Immature natural killer cell (primary cell): ENCODE measurements around the gene TRNP1. TPM values are rescaled to one million over a fixed set of nuclear protein-coding genes. Genes with fewer than 3 reads are reported as not detected.
A peak's percentile ranks its signal among the peaks of the same experiment; 100 is the strongest.

Source experiments
- DNase-seq, 3 donors: peaks; one replicate each; pipeline ENCODE4 v3.0.0; 2022; ENCODE audit warnings: mixed read lengths in 1 of 3
- H3K27ac Mint-ChIP-seq, 6 donors: one replicate each; pipeline ENCODE4 v1.8.0; 2020; ENCODE audit warnings: mixed read lengths in 6 of 6, mild to moderate bottlenecking in 5 of 6, inconsistent platforms in 4 of 6, moderate library complexity in 3 of 6
- H3K27me3 Mint-ChIP-seq, 3 donors: one replicate each; pipeline ENCODE4 v1.8.0; 2020 to 2021; ENCODE audit warnings: low read depth in 3 of 3, mild to moderate bottlenecking in 3 of 3, mixed read lengths in 3 of 3, moderate library complexity in 3 of 3, inconsistent platforms in 1 of 3
- H3K36me3 Mint-ChIP-seq, 3 donors: one replicate each; pipeline ENCODE4 v1.8.0; 2020; ENCODE audit warnings: mixed read lengths in 3 of 3, inconsistent platforms in 2 of 3, mild to moderate bottlenecking in 2 of 3
- H3K4me1 Mint-ChIP-seq, 2 donors: one replicate each; pipeline ENCODE4 v1.8.0; 2020; ENCODE audit warnings: inconsistent platforms in 2 of 2, mild to moderate bottlenecking in 2 of 2, mixed read lengths in 2 of 2, moderate library complexity in 1 of 2
- H3K4me3 Mint-ChIP-seq, 5 donors: one replicate each; pipeline ENCODE4 v1.8.0; 2020; ENCODE audit warnings: mild to moderate bottlenecking in 5 of 5, mixed read lengths in 5 of 5, inconsistent platforms in 3 of 5, moderate library complexity in 3 of 5
- H3K9me3 Mint-ChIP-seq, 6 donors: one replicate each; pipeline ENCODE4 v1.8.0; 2020; ENCODE audit warnings: mild to moderate bottlenecking in 6 of 6, mixed read lengths in 6 of 6, inconsistent platforms in 4 of 6, moderate library complexity in 3 of 6
- polyA plus RNA-seq, 3 donors: library from polyadenylated mRNA; unstranded; fragments of 300-500 nt; fragmentation: Illumina TruSeq; gene quantifications; one replicate each; pipeline ENCODE4 v1.2.3, GENCODE V29; 2021

Gene TRNP1
- polyA plus RNA-seq, 3 donors from 2014 or later, result not detected

DNA sequence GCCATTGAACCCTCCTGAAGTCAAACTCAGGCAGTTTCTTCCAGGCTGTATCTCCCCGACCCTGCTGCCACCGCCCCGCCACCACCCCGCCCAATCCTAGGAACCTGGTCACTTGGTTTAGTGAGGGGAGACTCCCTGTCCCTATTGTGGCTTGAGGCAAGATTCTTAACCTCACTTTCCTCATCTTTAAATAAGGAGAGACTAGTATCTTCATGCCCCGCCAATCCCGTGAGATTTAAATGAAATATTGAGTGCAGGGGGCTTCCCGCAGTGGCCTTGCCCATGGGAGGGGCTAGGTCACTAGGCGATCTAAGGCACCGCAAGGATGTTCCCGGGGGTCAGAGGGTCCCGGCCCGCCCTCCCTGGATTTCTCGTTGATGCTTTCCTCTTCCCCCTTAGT lies 34.2 kb upstream of the TRNP1 start:
- peaks cover 6 to 31% (median 12%) of the 10 kb centered on the region in 3 donors for H3K27me3 Mint-ChIP-seq
- peaks cover 7 to 11% of the 10 kb centered on the region in 2 donors for H3K4me1 Mint-ChIP-seq
- no peak overlapping the region for H3K27ac Mint-ChIP-seq
- peaks cover 0 to 2% (median 0%) of the 10 kb centered on the region in 6 donors for H3K9me3 Mint-ChIP-seq
- H3K4me3 Mint-ChIP-seq, result peak overlapping the region; percentile 7 to 46 (median 41)
- no peak for DNase-seq
- no peaks in the 10 kb centered on the region for H3K36me3 Mint-ChIP-seq

GRCh38 chr1:26959722-26960624 lies 33.5 kb upstream of the TRNP1 start, which contains the start of gene KDF1:
TSS of gene KDF1 (minus strand) at chr1:26960468. CDS start at chr1:26952380, 8,088 bp downstream.
- DNase-seq, result peak in 2 of 3 donors; percentile 13
- Mint-ChIP-seq H3K27me3 (peaks cover 6 to 35% (median 11%) of the 10 kb centered on the region in 3 donors), H3K4me1 (peaks cover 7 to 11% of the 10 kb centered on the region in 2 donors), H3K9me3 (peaks cover 0 to 2% (median 0%) of the 10 kb centered on the region in 6 donors), H3K36me3 (no peaks in the 10 kb centered on the region), H3K27ac (peak within 1 kb of the TSS in 2 of 6 donors; percentile 26 to 65), H3K4me3 (peak within 1 kb of the TSS; percentile 66 to 88 (median 80))

DNA sequence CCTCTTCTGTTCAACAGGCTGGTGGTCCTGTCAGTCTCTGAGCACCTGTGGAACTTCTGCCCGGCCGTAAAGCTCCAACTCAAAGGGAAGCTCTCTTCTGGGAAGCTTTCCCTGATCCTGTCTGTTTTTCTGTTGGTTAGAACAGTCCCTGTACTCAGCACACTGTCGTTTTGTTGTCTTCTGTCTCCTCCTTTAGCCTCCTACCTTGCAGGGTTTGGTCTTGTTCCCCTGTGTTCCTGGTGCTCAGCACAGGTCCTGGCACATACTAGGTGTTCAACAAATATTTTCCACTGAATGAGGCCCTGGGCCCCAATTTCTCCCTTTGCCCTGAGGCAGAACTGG lies 32.9 kb upstream of the TRNP1 start:
- Mint-ChIP-seq H3K27ac (peak overlapping the region in 2 of 6 donors; percentile 26 to 65), H3K36me3 (no peaks in the 10 kb centered on the region), H3K27me3 (peaks cover 6 to 34% (median 11%) of the 10 kb centered on the region in 3 donors), H3K9me3 (peaks cover 0 to 2% (median 0%) of the 10 kb centered on the region in 6 donors), H3K4me3 (peak overlapping the region; percentile 66 to 88 (median 80)), H3K4me1 (peaks cover 7 to 11% of the 10 kb centered on the region in 2 donors)
- DNase-seq, result no peak

GRCh38 chr1:26961826-26962225 lies 31.7 kb upstream of the TRNP1 start:
- H3K27ac Mint-ChIP-seq, result no peak overlapping the region
- H3K4me3 Mint-ChIP-seq, result peak overlapping the region in 1 of 5 donors; percentile 25
- no peak for DNase-seq
- H3K9me3 Mint-ChIP-seq, result peaks cover 0 to 2% (median 0%) of the 10 kb centered on the region in 6 donors
- no peaks in the 10 kb centered on the region for H3K36me3 Mint-ChIP-seq
- peaks cover 6 to 33% (median 10%) of the 10 kb centered on the region in 3 donors for H3K27me3 Mint-ChIP-seq
- H3K4me1 Mint-ChIP-seq, result peaks cover 7 to 11% of the 10 kb centered on the region in 2 donors

DNA sequence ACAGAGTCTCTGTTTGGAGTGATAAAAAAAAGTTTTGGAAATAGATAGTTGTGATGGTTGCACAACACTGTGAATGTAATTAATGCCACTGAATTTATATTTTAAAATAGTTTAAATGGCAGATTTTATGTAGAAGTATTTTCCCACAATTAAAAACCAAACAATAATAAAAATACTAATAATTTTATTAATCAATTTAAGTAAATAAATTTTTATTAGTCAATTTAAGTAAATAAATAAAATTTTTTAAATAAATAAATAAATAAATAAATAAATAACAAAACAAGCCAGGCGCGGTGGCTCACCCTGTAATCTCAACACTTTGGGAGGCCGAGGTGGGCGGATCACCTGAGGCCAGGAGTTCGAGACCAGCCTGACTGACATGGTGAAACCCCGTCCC lies 28.3 kb upstream of the TRNP1 start:
- DNase-seq, result no peak
- Mint-ChIP-seq H3K9me3 (peaks cover 0 to 2% (median 0%) of the 10 kb centered on the region in 6 donors), H3K4me3 (no peak overlapping the region), H3K27me3 (peaks cover 0 to 28% (median 8%) of the 10 kb centered on the region in 3 donors), H3K36me3 (no peaks in the 10 kb centered on the region), H3K27ac (no peak overlapping the region), H3K4me1 (peaks cover 6 to 7% of the 10 kb centered on the region in 2 donors)

DNA sequence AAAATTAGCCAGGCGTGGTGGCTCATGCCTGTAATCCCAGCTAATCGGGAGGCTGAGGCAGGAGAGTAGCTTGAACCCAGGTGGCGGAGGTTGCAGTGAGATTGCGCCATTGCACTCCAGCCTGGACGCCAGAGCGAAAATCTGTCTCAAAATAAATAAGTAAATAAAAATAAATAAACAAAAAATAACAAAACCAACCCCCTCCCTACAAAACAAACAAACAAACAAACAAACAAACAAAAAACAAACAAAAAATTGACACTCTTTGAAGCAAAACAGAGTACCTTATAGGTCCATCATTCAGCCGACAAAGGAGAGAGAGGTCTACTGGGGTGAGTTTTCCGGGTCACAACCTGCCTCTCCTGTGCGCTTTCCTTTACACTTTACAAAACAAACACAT lies 27.9 kb upstream of the TRNP1 start:
- H3K27ac Mint-ChIP-seq, result no peak overlapping the region
- H3K4me3 Mint-ChIP-seq, result no peak overlapping the region
- H3K27me3 Mint-ChIP-seq, result peaks cover 0 to 25% (median 8%) of the 10 kb centered on the region in 3 donors

GRCh38 chr1:26970810-26971209 lies 22.7 kb upstream of the TRNP1 start:
- no peak overlapping the region for H3K4me3 Mint-ChIP-seq
- H3K27me3 Mint-ChIP-seq, result peaks cover 1 to 9% (median 2%) of the 10 kb centered on the region in 3 donors
- H3K4me1 Mint-ChIP-seq, result no peaks in the 10 kb centered on the region
- H3K9me3 Mint-ChIP-seq, result no peaks in the 10 kb centered on the region
- H3K36me3 Mint-ChIP-seq, result no peaks in the 10 kb centered on the region
- no peak overlapping the region for H3K27ac Mint-ChIP-seq
- no peak for DNase-seq

More for the DNA sequence above, 27.9 kb upstream of the TRNP1 start:
- no peak for DNase-seq
- Mint-ChIP-seq H3K36me3 (no peaks in the 10 kb centered on the region), H3K4me1 (peaks cover 4% of the 10 kb centered on the region in 2 donors), H3K9me3 (peaks cover 0 to under 1% (median 0%) of the 10 kb centered on the region in 6 donors)

GRCh38 chr1:26971590-26971989 lies 21.9 kb upstream of the TRNP1 start:
- H3K36me3 Mint-ChIP-seq, result no peaks in the 10 kb centered on the region

DNA sequence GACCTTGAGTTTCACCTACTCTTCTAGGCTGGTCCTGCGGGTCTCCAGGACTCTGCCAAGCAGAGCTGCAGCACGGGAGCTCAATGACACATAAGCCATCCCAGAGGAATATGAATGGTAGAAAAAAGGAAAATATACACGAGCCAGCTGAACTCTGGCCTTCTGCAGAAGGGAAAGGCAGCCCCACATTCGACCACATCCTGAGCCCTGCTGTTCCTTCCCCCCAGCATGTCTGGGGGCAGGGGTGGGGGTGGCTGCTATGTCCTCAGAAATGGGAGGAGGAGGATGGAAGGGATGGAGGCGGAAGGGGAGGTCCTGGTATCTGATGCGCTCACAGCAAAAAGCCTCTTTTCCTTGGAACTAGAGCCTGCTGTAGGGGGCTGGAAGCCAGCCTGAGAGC lies 21.1 kb upstream of the TRNP1 start:
- no peak for DNase-seq
- H3K4me1 Mint-ChIP-seq, result no peaks in the 10 kb centered on the region
- H3K27ac Mint-ChIP-seq, result peak overlapping the region in 1 of 6 donors; percentile 50
- peaks cover 0 to 9% (median 2%) of the 10 kb centered on the region in 3 donors for H3K27me3 Mint-ChIP-seq
- H3K4me3 Mint-ChIP-seq, result no peak overlapping the region
- H3K36me3 Mint-ChIP-seq, result no peaks in the 10 kb centered on the region
- no peaks in the 10 kb centered on the region for H3K9me3 Mint-ChIP-seq

More at GRCh38 chr1:26971590-26971989, 21.9 kb upstream of the TRNP1 start:
- DNase-seq, result no peak
- Mint-ChIP-seq H3K27me3 (peaks cover 0 to 9% (median 2%) of the 10 kb centered on the region in 3 donors), H3K4me1 (no peaks in the 10 kb centered on the region), H3K27ac (no peak overlapping the region), H3K4me3 (no peak overlapping the region), H3K9me3 (no peaks in the 10 kb centered on the region)

DNA sequence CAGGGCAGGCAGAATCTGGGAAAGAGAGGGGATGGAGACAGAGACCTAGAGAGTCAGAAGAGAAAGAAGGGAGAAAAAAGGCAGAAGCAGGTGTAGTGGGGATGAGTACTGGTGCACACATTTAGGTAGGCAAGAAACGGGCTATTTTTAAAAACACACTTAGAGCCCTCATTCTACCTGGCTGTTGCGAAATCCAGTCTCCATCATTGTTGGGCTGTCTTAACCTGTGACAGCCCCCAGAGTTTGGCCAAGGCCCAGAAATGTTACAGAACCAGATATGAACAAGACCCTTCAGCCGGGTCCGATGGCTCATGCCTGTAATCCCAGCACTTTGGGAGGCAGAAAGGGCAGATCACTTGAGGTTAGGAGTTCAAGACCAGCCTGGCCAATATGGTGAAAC lies 20.7 kb upstream of the TRNP1 start:
- Mint-ChIP-seq H3K36me3 (no peaks in the 10 kb centered on the region), H3K27me3 (peaks cover 0 to 7% (median 2%) of the 10 kb centered on the region in 3 donors), H3K4me3 (no peak overlapping the region), H3K9me3 (no peaks in the 10 kb centered on the region), H3K27ac (no peak overlapping the region), H3K4me1 (no peaks in the 10 kb centered on the region)
- no peak for DNase-seq

GRCh38 chr1:26976621-26977510 lies 16.6 kb upstream of the TRNP1 start:
- DNase-seq, result no peak
- Mint-ChIP-seq H3K27me3 (peaks cover under 1 to 4% (median 2%) of the 10 kb centered on the region in 3 donors), H3K36me3 (no peaks in the 10 kb centered on the region), H3K9me3 (no peaks in the 10 kb centered on the region), H3K4me3 (no peak overlapping the region), H3K4me1 (no peaks in the 10 kb centered on the region), H3K27ac (no peak overlapping the region)

DNA sequence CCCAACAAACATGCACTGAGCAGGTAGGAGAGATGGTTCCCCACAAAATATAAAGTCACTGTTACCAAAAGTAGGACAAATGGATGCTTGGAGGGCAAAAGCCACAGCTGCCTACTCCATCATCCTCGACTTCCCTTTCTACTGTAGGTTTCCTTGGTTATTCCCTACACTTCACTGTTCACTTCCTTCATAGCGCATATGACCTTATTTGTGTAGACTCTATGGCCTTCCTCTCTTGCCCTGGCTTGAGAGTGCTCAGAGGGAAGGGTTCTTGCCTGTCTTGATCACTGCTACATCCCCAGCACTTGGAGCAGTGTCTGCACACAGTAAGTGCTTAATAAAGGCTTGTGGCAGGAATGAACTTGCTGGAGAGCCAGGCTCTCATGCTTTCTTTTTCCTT lies 14.6 kb upstream of the TRNP1 start:
- Mint-ChIP-seq H3K9me3 (no peaks in the 10 kb centered on the region), H3K27ac (no peak overlapping the region), H3K27me3 (peaks cover 0 to 4% (median 2%) of the 10 kb centered on the region in 3 donors), H3K36me3 (no peaks in the 10 kb centered on the region), H3K4me3 (no peak overlapping the region), H3K4me1 (no peaks in the 10 kb centered on the region)
- no peak for DNase-seq

- H3K36me3 Mint-ChIP-seq, result no peaks in the 10 kb centered on the region
- H3K4me3 Mint-ChIP-seq, result no peak overlapping the region
- DNase-seq, result no peak
- no peaks in the 10 kb centered on the region for H3K4me1 Mint-ChIP-seq
- H3K27ac Mint-ChIP-seq, result no peak overlapping the region
- H3K9me3 Mint-ChIP-seq, result no peaks in the 10 kb centered on the region
- H3K27me3 Mint-ChIP-seq, result peaks cover 0 to 7% (median 4%) of the 10 kb centered on the region in 3 donors
Observed at GRCh38 chr1:26981146-26981846, 12.2 kb upstream of the TRNP1 start.
